ENCODE measurements around the gene EIF2S3.

DNA sequence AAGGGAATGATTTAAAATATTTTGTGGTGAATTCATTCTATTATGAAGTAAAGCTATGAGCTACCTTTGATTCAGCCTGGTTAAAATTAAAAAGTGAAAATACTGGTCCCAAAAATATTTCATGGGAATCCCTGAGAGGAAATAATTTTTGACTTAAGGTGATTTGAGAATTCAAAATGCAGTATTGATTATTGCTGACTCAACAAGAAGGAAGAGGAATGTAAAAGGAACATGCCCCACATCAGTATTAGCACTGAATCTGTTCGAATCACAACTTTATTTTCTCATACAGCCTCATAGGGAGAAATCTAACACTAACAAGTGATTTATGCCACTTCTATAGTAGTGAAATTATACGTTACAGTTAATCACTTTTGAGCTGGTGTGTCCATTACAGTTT, 27.7 kb downstream of the EIF2S3 start:
- TF ChIP-seq, protein P1, sequence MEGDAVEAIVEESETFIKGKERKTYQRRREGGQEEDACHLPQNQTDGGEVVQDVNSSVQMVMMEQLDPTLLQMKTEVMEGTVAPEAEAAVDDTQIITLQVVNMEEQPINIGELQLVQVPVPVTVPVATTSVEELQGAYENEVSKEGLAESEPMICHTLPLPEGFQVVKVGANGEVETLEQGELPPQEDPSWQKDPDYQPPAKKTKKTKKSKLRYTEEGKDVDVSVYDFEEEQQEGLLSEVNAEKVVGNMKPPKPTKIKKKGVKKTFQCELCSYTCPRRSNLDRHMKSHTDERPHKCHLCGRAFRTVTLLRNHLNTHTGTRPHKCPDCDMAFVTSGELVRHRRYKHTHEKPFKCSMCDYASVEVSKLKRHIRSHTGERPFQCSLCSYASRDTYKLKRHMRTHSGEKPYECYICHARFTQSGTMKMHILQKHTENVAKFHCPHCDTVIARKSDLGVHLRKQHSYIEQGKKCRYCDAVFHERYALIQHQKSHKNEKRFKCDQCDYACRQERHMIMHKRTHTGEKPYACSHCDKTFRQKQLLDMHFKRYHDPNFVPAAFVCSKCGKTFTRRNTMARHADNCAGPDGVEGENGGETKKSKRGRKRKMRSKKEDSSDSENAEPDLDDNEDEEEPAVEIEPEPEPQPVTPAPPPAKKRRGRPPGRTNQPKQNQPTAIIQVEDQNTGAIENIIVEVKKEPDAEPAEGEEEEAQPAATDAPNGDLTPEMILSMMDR (conservative IDR thresholded peaks at IDR 0.05; ENCODE audit: low read depth, low read length) = no peak
- TF ChIP-seq, protein P2, sequence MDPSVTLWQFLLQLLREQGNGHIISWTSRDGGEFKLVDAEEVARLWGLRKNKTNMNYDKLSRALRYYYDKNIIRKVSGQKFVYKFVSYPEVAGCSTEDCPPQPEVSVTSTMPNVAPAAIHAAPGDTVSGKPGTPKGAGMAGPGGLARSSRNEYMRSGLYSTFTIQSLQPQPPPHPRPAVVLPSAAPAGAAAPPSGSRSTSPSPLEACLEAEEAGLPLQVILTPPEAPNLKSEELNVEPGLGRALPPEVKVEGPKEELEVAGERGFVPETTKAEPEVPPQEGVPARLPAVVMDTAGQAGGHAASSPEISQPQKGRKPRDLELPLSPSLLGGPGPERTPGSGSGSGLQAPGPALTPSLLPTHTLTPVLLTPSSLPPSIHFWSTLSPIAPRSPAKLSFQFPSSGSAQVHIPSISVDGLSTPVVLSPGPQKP (IDR thresholded peaks at IDR 0.05; ENCODE audit: borderline replicate concordance, low read depth, low read length) = no peak
- no peak for TF ChIP-seq SMC3 (IDR thresholded peaks at IDR 0.05; ENCODE audit: low read depth, low read length)
- no peak for TF ChIP-seq CEBPB (IDR thresholded peaks at IDR 0.05; ENCODE audit: low read depth, low read length)
- no peak for TF ChIP-seq RFX5 (IDR thresholded peaks at IDR 0.05; ENCODE audit: low read depth, low read length)
- TF ChIP-seq POLR2A (IDR thresholded peaks at IDR 0.05; ENCODE audit: low read depth, low read length) = no peak
